ENCODE results near the gene NACA. TPM values are rescaled to one million over a fixed set of nuclear protein-coding genes. Genes with fewer than 3 reads are reported as not detected.

The NACA gene
- total and polyA plus RNA-seq, 2 of the 13 experiments (the other 11 are each of a cell fraction or from before 2014, with no cell fraction given) = 799 to 1,700 TPM

GRCh38 chr12:56688129-56688845 is 36.8 kb downstream of the NACA start, which contains the start of gene PTGES3 (continued):
- TF ChIP-seq SAFB2 (CRISPR knock-in tag; IDR thresholded peaks at IDR 0.05; ENCODE audit: borderline replicate concordance, low read depth) (peak; percentile 85; the same call in 1 of the 2 replicates), TEAD3 (CRISPR knock-in tag; optimal IDR thresholded peaks at IDR 0.05; ENCODE audit: borderline replicate concordance) (peak; percentile 73), TBL1XR1 (IDR thresholded peaks at IDR 0.05; ENCODE audit: borderline replicate concordance, low read length, partially characterized antibody) (no peak), MYNN (CRISPR knock-in tag; IDR thresholded peaks at IDR 0.05; ENCODE audit: low read depth) (peak; percentile 69; the same call in 1 of the 2 replicates), CEBPZ (IDR thresholded peaks at IDR 0.05; ENCODE audit: low read length) (no peak), ZNF205 (CRISPR knock-in tag; IDR thresholded peaks at IDR 0.05) (peak; percentile 95), ZNF296 (CRISPR knock-in tag; conservative IDR thresholded peaks at IDR 0.05) (no peak), ZNF891 (CRISPR knock-in tag; IDR thresholded peaks at IDR 0.05) (peak; percentile 66), ZNF367 (CRISPR knock-in tag; IDR thresholded peaks at IDR 0.05; ENCODE audit: borderline replicate concordance) (peak; percentile 71; the same call in 1 of the 2 replicates), RFXANK (CRISPR knock-in tag; IDR thresholded peaks at IDR 0.05) (no peak), TEAD2 (CRISPR knock-in tag; IDR thresholded peaks at IDR 0.05) (no peak; the same call in 1 of the 2 replicates), TAF1 (CRISPR knock-in tag; IDR thresholded peaks at IDR 0.05) (peak; percentile 88), NR2F6 (IDR thresholded peaks at IDR 0.05) (no peak), NR2F6 (CRISPR knock-in tag; IDR thresholded peaks at IDR 0.05) (peak; percentile 39; the same call in 1 of the 2 replicates), ZNF10 (CRISPR knock-in tag; IDR thresholded peaks at IDR 0.05; ENCODE audit: borderline replicate concordance, low read depth) (no peak)
- TF ChIP-seq, protein P1, sequence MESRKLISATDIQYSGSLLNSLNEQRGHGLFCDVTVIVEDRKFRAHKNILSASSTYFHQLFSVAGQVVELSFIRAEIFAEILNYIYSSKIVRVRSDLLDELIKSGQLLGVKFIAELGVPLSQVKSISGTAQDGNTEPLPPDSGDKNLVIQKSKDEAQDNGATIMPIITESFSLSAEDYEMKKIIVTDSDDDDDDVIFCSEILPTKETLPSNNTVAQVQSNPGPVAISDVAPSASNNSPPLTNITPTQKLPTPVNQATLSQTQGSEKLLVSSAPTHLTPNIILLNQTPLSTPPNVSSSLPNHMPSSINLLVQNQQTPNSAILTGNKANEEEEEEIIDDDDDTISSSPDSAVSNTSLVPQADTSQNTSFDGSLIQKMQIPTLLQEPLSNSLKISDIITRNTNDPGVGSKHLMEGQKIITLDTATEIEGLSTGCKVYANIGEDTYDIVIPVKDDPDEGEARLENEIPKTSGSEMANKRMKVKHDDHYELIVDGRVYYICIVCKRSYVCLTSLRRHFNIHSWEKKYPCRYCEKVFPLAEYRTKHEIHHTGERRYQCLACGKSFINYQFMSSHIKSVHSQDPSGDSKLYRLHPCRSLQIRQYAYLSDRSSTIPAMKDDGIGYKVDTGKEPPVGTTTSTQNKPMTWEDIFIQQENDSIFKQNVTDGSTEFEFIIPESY (CRISPR knock-in tag; IDR thresholded peaks at IDR 0.05) = peak; percentile 95
- TF ChIP-seq, protein P2, sequence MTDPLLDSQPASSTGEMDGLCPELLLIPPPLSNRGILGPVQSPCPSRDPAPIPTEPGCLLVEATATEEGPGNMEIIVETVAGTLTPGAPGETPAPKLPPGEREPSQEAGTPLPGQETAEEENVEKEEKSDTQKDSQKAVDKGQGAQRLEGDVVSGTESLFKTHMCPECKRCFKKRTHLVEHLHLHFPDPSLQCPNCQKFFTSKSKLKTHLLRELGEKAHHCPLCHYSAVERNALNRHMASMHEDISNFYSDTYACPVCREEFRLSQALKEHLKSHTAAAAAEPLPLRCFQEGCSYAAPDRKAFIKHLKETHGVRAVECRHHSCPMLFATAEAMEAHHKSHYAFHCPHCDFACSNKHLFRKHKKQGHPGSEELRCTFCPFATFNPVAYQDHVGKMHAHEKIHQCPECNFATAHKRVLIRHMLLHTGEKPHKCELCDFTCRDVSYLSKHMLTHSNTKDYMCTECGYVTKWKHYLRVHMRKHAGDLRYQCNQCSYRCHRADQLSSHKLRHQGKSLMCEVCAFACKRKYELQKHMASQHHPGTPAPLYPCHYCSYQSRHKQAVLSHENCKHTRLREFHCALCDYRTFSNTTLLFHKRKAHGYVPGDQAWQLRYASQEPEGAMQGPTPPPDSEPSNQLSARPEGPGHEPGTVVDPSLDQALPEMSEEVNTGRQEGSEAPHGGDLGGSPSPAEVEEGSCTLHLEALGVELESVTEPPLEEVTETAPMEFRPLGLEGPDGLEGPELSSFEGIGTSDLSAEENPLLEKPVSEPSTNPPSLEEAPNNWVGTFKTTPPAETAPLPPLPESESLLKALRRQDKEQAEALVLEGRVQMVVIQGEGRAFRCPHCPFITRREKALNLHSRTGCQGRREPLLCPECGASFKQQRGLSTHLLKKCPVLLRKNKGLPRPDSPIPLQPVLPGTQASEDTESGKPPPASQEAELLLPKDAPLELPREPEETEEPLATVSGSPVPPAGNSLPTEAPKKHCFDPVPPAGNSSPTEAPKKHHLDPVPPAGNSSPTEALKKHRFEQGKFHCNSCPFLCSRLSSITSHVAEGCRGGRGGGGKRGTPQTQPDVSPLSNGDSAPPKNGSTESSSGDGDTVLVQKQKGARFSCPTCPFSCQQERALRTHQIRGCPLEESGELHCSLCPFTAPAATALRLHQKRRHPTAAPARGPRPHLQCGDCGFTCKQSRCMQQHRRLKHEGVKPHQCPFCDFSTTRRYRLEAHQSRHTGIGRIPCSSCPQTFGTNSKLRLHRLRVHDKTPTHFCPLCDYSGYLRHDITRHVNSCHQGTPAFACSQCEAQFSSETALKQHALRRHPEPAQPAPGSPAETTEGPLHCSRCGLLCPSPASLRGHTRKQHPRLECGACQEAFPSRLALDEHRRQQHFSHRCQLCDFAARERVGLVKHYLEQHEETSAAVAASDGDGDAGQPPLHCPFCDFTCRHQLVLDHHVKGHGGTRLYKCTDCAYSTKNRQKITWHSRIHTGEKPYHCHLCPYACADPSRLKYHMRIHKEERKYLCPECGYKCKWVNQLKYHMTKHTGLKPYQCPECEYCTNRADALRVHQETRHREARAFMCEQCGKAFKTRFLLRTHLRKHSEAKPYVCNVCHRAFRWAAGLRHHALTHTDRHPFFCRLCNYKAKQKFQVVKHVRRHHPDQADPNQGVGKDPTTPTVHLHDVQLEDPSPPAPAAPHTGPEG (CRISPR knock-in tag; IDR thresholded peaks at IDR 0.05) = peak; percentile 88
- TF ChIP-seq, protein P3, sequence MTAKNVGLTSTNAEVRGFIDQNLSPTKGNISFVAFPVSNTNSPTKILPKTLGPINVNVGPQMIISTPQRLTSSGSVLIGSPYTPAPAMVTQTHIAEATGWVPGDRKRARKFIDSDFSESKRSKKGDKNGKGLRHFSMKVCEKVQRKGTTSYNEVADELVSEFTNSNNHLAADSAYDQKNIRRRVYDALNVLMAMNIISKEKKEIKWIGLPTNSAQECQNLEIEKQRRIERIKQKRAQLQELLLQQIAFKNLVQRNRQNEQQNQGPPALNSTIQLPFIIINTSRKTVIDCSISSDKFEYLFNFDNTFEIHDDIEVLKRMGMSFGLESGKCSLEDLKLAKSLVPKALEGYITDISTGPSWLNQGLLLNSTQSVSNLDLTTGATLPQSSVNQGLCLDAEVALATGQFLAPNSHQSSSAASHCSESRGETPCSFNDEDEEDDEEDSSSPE (CRISPR knock-in tag; IDR thresholded peaks at IDR 0.05) = peak; percentile 95
